Measurements from ENCODE around the gene FOXE3. TPM values are rescaled to one million over a fixed set of nuclear protein-coding genes. Genes with fewer than 3 reads are reported as not detected.
"Not testable (repeated sequence)": the region's sequence is repeated elsewhere in the genome, so short reads cannot be mapped to it uniquely, and the experiment has no call there.

The FOXE3 gene
- total RNA-seq, 1 donor from 2014 or later = not detected

GRCh38 chr1:47448462-47449222 lies 32.6 kb downstream of the FOXE3 start:
- Mint-ChIP-seq H3K4me3 (ENCODE audit: low read depth) (no peak overlapping the region), H3K36me3 (ENCODE audit: low read depth) (no peaks in the 10 kb centered on the region), H3K4me1 (ENCODE audit: low read depth) (peaks cover 13% of the 10 kb centered on the region), H3K27ac (no peak overlapping the region), H3K27me3 (ENCODE audit: low read depth) (peaks cover 79% of the 10 kb centered on the region), H3K9me3 (no peaks in the 10 kb centered on the region)
- DNase-seq (ENCODE audit: low spot score) = no peak
- intact Hi-C loops (cut with micrococcal nuclease) = no loop called here

- H3K9me3 Mint-ChIP-seq = no peaks in the 10 kb centered on the region
- H3K4me1 Mint-ChIP-seq (ENCODE audit: low read depth) = peaks cover 6% of the 10 kb centered on the region
- DNase-seq (ENCODE audit: low spot score) = no peak
- peaks cover 79% of the 10 kb centered on the region for H3K27me3 Mint-ChIP-seq (ENCODE audit: low read depth)
- intact Hi-C loops (cut with micrococcal nuclease) = no loop called here
- no peaks in the 10 kb centered on the region for H3K36me3 Mint-ChIP-seq (ENCODE audit: low read depth)
- no peak overlapping the region for H3K4me3 Mint-ChIP-seq (ENCODE audit: low read depth)
- H3K27ac Mint-ChIP-seq = no peak overlapping the region
Measured at GRCh38 chr1:47449822-47450552, 33.9 kb downstream of the FOXE3 start.

GRCh38 chr1:47450606-47451005 lies 34.5 kb downstream of the FOXE3 start:
- Mint-ChIP-seq H3K36me3 (ENCODE audit: low read depth) (no peaks in the 10 kb centered on the region), H3K4me1 (ENCODE audit: low read depth) (peaks cover 2% of the 10 kb centered on the region), H3K27ac (no peak overlapping the region), H3K27me3 (ENCODE audit: low read depth) (peaks cover 77% of the 10 kb centered on the region), H3K4me3 (ENCODE audit: low read depth) (no peak overlapping the region), H3K9me3 (no peaks in the 10 kb centered on the region)
- intact Hi-C loops (cut with micrococcal nuclease) = no loop called here
- DNase-seq (ENCODE audit: low spot score) = no peak

GRCh38 chr1:47452426-47452825 lies 36.3 kb downstream of the FOXE3 start:
- no peak for DNase-seq (ENCODE audit: low spot score)
- Mint-ChIP-seq H3K4me1 (ENCODE audit: low read depth) (no peaks in the 10 kb centered on the region), H3K4me3 (ENCODE audit: low read depth) (no peak overlapping the region), H3K27ac (no peak overlapping the region), H3K36me3 (ENCODE audit: low read depth) (no peaks in the 10 kb centered on the region), H3K27me3 (ENCODE audit: low read depth) (peaks cover 59% of the 10 kb centered on the region), H3K9me3 (no peaks in the 10 kb centered on the region)
- intact Hi-C loops (cut with micrococcal nuclease) = no loop called here

- H3K4me3 Mint-ChIP-seq (ENCODE audit: low read depth); H3K27ac Mint-ChIP-seq; intact Hi-C loops (cut with micrococcal nuclease); DNase-seq (ENCODE audit: low spot score); H3K9me3 Mint-ChIP-seq; H3K36me3 Mint-ChIP-seq (ENCODE audit: low read depth); H3K4me1 Mint-ChIP-seq (ENCODE audit: low read depth): not testable (repeated sequence)
- peaks cover 53% of the 10 kb centered on the region for H3K27me3 Mint-ChIP-seq (ENCODE audit: low read depth)
Measured at GRCh38 chr1:47453910-47454309, 37.8 kb downstream of the FOXE3 start.

- no peaks in the 10 kb centered on the region for H3K36me3 Mint-ChIP-seq (ENCODE audit: low read depth)
- H3K4me1 Mint-ChIP-seq (ENCODE audit: low read depth) = no peaks in the 10 kb centered on the region
- intact Hi-C loops (cut with micrococcal nuclease) = no loop called here
- no peaks in the 10 kb centered on the region for H3K9me3 Mint-ChIP-seq
- H3K27ac Mint-ChIP-seq = no peak overlapping the region
- H3K27me3 Mint-ChIP-seq (ENCODE audit: low read depth) = peaks cover 49% of the 10 kb centered on the region
- no peak for DNase-seq (ENCODE audit: low spot score)
- H3K4me3 Mint-ChIP-seq (ENCODE audit: low read depth) = no peak overlapping the region
Measured at GRCh38 chr1:47456250-47456649, 40.2 kb downstream of the FOXE3 start.

- peaks cover 49% of the 10 kb centered on the region for H3K27me3 Mint-ChIP-seq (ENCODE audit: low read depth)
- H3K9me3 Mint-ChIP-seq; H3K27ac Mint-ChIP-seq; intact Hi-C loops (cut with micrococcal nuclease); DNase-seq (ENCODE audit: low spot score); H3K4me1 Mint-ChIP-seq (ENCODE audit: low read depth); H3K36me3 Mint-ChIP-seq (ENCODE audit: low read depth); H3K4me3 Mint-ChIP-seq (ENCODE audit: low read depth): not testable (repeated sequence)
Measured at GRCh38 chr1:47457547-47457946, 41.5 kb downstream of the FOXE3 start.

GRCh38 chr1:47459253-47459788 lies 43.2 kb downstream of the FOXE3 start:
- Mint-ChIP-seq H3K27me3 (ENCODE audit: low read depth) (peaks cover 52% of the 10 kb centered on the region), H3K4me1 (ENCODE audit: low read depth) (no peaks in the 10 kb centered on the region), H3K4me3 (ENCODE audit: low read depth) (no peak overlapping the region), H3K36me3 (ENCODE audit: low read depth) (no peaks in the 10 kb centered on the region), H3K27ac (no peak overlapping the region), H3K9me3 (no peaks in the 10 kb centered on the region)
- DNase-seq (ENCODE audit: low spot score) = no peak
- intact Hi-C loops (cut with micrococcal nuclease) = no loop called here

GRCh38 chr1:47460040-47460439 lies 44.0 kb downstream of the FOXE3 start:
- H3K4me3 Mint-ChIP-seq (ENCODE audit: low read depth) = no peak overlapping the region
- intact Hi-C loops (cut with micrococcal nuclease) = no loop called here

GRCh38 chr1:47460456-47460855 lies 44.4 kb downstream of the FOXE3 start:
- H3K27me3 Mint-ChIP-seq (ENCODE audit: low read depth) = peaks cover 46% of the 10 kb centered on the region
- no peaks in the 10 kb centered on the region for H3K36me3 Mint-ChIP-seq (ENCODE audit: low read depth)
- no peak for DNase-seq (ENCODE audit: low spot score)
- no peak overlapping the region for H3K4me3 Mint-ChIP-seq (ENCODE audit: low read depth)
- H3K9me3 Mint-ChIP-seq = no peaks in the 10 kb centered on the region
- intact Hi-C loops (cut with micrococcal nuclease) = no loop called here
- no peak overlapping the region for H3K27ac Mint-ChIP-seq
- H3K4me1 Mint-ChIP-seq (ENCODE audit: low read depth) = no peaks in the 10 kb centered on the region

More at GRCh38 chr1:47460040-47460439, 44.0 kb downstream of the FOXE3 start:
- Mint-ChIP-seq H3K4me1 (ENCODE audit: low read depth) (no peaks in the 10 kb centered on the region), H3K27me3 (ENCODE audit: low read depth) (peaks cover 49% of the 10 kb centered on the region), H3K9me3 (no peaks in the 10 kb centered on the region), H3K27ac (no peak overlapping the region), H3K36me3 (ENCODE audit: low read depth) (no peaks in the 10 kb centered on the region)
- no peak for DNase-seq (ENCODE audit: low spot score)

GRCh38 chr1:47465605-47466004 lies 49.5 kb downstream of the FOXE3 start:
- Mint-ChIP-seq H3K9me3 (no peaks in the 10 kb centered on the region), H3K4me3 (ENCODE audit: low read depth) (no peak overlapping the region), H3K36me3 (ENCODE audit: low read depth) (no peaks in the 10 kb centered on the region), H3K4me1 (ENCODE audit: low read depth) (no peaks in the 10 kb centered on the region), H3K27me3 (ENCODE audit: low read depth) (peaks cover 32% of the 10 kb centered on the region), H3K27ac (no peak overlapping the region)
- no peak for DNase-seq (ENCODE audit: low spot score)
- intact Hi-C loops (cut with micrococcal nuclease) = no loop called here
